Measurements from ENCODE around the gene WFDC1.

GRCh38 chr16:84267380-84267779 lies 27.3 kb upstream of the WFDC1 start:
- TF ChIP-seq EGR1 (IDR thresholded peaks at IDR 0.05; ENCODE audit: low read depth in 2 of 2) (no peak), RAD21 (IDR thresholded peaks at IDR 0.05) (no peak), CTCF (IDR thresholded peaks at IDR 0.05; ENCODE audit: low read depth, low read length, missing input control) (no peak), REST (IDR thresholded peaks at IDR 0.05) (no peak)

All from liver (tissue), 3 donors.